ENCODE measurements around the gene TMEM269. TPM values are rescaled to one million over a fixed set of nuclear protein-coding genes. Genes with fewer than 3 reads are reported as not detected.

TMEM269 gene
- total RNA-seq, 1 experiment from 2014 or later, result not detected

DNA sequence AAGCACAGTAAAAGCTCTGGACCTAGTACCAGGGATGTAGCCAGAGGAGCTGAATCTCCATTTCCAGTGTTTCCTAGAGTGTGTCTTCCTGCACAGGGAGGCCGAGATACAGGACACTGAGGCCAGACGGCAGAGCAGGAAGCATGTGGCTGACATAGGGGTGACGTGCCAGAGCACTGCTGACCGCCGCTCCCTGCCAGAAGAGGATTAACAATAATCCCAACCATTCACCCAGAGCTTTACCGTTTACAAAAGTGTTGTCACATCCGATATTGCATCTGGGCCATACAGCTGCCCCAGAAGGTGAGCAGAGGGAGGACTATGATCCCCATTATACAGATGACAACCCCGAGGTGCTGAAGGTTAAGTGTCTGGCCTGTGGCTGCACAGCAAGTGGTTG, 38.9 kb upstream of the TMEM269 start:
- no peak overlapping the region for H3K4me3 Mint-ChIP-seq (ENCODE audit: unreplicated experiment)
- CTCF ChIA-PET, result interaction anchor here (0.5 to 1.0 kb wide), 5 partner anchors 17 to 166 kb away, joined by 3 to 4 read pairs (median 3); no protein-coding TSS in a partner anchor
- POLR2A ChIA-PET, result interaction anchor here (0.8 to 1.2 kb wide), 3 partner anchors 9 to 63 kb away, joined by 3 to 4 read pairs (median 3); partner anchors contain the start of genes C1orf50 and P3H1
- no peaks in the 10 kb centered on the region for H3K9me3 Mint-ChIP-seq (ENCODE audit: unreplicated experiment)
- TF ChIP-seq, protein P1, sequence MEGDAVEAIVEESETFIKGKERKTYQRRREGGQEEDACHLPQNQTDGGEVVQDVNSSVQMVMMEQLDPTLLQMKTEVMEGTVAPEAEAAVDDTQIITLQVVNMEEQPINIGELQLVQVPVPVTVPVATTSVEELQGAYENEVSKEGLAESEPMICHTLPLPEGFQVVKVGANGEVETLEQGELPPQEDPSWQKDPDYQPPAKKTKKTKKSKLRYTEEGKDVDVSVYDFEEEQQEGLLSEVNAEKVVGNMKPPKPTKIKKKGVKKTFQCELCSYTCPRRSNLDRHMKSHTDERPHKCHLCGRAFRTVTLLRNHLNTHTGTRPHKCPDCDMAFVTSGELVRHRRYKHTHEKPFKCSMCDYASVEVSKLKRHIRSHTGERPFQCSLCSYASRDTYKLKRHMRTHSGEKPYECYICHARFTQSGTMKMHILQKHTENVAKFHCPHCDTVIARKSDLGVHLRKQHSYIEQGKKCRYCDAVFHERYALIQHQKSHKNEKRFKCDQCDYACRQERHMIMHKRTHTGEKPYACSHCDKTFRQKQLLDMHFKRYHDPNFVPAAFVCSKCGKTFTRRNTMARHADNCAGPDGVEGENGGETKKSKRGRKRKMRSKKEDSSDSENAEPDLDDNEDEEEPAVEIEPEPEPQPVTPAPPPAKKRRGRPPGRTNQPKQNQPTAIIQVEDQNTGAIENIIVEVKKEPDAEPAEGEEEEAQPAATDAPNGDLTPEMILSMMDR (IDR thresholded peaks at IDR 0.05; ENCODE audit: unreplicated experiment), result no peak
- no peaks in the 10 kb centered on the region for H3K27me3 Mint-ChIP-seq (ENCODE audit: insufficient read depth, unreplicated experiment)
- no peak for DNase-seq (ENCODE audit: unreplicated experiment)
- no TSS peak for BruUV-seq (replicated peaks)
- H3K36me3 Mint-ChIP-seq (ENCODE audit: insufficient read depth, unreplicated experiment), result peaks cover 28% of the 10 kb centered on the region
- H3K27ac Mint-ChIP-seq (ENCODE audit: low read depth, unreplicated experiment), result no peak overlapping the region
- H3K4me1 Mint-ChIP-seq (ENCODE audit: insufficient read depth, unreplicated experiment), result peaks cover 18% of the 10 kb centered on the region
- intact Hi-C loops (cut with micrococcal nuclease), result no loop called here

DNA sequence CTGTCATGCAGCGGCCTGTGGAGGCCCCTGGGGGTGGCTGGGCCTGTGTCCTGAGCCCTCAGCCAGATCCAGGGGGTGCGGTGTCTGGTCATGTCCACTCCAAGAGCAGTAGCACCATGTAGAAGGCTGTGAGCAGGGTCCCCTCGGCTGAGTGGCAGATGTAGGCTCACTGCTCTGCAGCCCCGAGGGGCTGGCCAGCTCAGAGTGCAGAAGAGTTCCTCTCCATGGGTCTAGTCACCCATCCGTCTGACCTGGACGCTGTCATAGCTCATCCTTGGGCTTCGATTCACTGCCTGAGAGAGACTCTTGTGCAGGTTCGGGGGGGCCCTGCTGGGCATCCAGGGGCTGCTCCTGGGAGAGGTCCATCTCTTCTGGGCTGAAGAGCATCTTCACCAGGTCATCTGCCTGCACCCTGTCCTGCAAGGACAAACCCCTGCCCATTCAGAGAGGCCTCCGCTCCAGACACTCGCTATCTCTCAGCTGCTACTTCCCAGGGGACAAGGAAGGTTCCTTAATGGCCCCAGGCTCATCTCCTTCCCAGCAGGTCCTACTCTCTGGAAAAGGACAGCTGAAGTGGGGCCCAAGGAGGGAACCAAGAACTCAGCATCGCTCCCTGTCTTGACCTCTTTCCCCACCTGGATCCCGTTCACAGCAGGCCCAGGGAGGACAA, 38.2 kb upstream of the TMEM269 start:
- ChIA-PET POLR2A (interaction anchor here (1.1 kb wide), 1 partner anchor 9 kb away, joined by 3 read pairs; no protein-coding TSS in a partner anchor), CTCF (interaction anchor here (0.5 to 2.4 kb wide), 11 partner anchors 11 to 204 kb away, joined by 3 to 13 read pairs (median 4); no protein-coding TSS in a partner anchor)
- TSS peak; percentile 64 for BruUV-seq (replicated peaks)
- Mint-ChIP-seq H3K9me3 (ENCODE audit: unreplicated experiment) (no peaks in the 10 kb centered on the region), H3K4me3 (ENCODE audit: unreplicated experiment) (no peak overlapping the region), H3K4me1 (ENCODE audit: insufficient read depth, unreplicated experiment) (peaks cover 18% of the 10 kb centered on the region), H3K36me3 (ENCODE audit: insufficient read depth, unreplicated experiment) (peaks cover 32% of the 10 kb centered on the region), H3K27me3 (ENCODE audit: insufficient read depth, unreplicated experiment) (no peaks in the 10 kb centered on the region), H3K27ac (ENCODE audit: low read depth, unreplicated experiment) (no peak overlapping the region)
- TF ChIP-seq, protein P1 (IDR thresholded peaks at IDR 0.05; ENCODE audit: unreplicated experiment), result no peak
- DNase-seq (ENCODE audit: unreplicated experiment), result no peak
- intact Hi-C loops (cut with micrococcal nuclease), result no loop called here

DNA sequence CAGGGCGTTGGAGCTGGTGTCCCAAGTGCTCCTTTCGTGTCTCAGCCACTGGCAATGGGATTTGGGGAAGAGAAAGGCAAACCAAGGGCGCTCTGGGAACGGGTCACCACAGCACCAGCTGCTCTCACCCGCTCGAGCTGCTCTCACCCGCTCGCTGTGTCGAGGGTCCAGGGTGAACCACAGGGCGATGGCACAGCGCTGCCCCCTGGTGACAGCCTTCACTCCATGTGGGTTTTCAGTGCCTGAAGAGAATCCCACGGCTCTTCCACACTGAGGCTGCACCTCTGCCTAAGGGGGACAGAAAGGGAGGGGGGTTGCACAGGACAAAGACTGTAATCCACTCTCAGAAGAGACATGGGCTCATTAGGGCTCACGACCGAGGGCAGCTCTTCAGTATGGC, 37.7 kb upstream of the TMEM269 start:
- no TSS peak for BruUV-seq (replicated peaks)
- Mint-ChIP-seq H3K27me3 (ENCODE audit: insufficient read depth, unreplicated experiment) (no peaks in the 10 kb centered on the region), H3K9me3 (ENCODE audit: unreplicated experiment) (no peaks in the 10 kb centered on the region), H3K27ac (ENCODE audit: low read depth, unreplicated experiment) (no peak overlapping the region), H3K36me3 (ENCODE audit: insufficient read depth, unreplicated experiment) (peaks cover 37% of the 10 kb centered on the region), H3K4me1 (ENCODE audit: insufficient read depth, unreplicated experiment) (peaks cover 18% of the 10 kb centered on the region), H3K4me3 (ENCODE audit: unreplicated experiment) (no peak overlapping the region)
- CTCF ChIA-PET, result interaction anchor here (0.6 to 2.4 kb wide), 8 partner anchors 10 to 205 kb away, joined by 3 to 13 read pairs (median 4); partner anchors contain the start of genes C1orf50 and P3H1
- POLR2A ChIA-PET, result no interaction called here
- intact Hi-C loops (cut with micrococcal nuclease), result no loop called here
- DNase-seq (ENCODE audit: unreplicated experiment), result peak; percentile 35
- TF ChIP-seq, protein P1 (IDR thresholded peaks at IDR 0.05; ENCODE audit: unreplicated experiment), result peak; percentile 58

DNA sequence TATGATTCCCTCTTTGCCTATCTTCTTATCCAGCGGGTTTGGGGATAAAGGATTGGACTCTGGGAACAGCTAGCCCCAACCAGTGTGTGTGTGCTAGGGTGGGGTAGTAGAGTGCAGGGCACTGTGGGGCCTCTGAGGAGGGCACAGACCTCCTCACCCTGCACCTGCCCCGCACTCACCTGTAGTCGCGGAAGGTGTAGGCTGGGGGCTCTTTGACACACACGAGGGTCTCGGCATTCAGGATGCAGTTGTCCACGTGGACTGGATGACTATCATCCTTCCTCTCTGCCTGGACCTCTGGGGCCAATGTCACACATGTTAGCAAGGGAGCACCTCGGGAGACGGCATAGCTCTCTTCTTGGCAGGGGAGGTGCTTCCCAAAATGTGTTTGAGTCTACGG, 36.8 kb upstream of the TMEM269 start:
- DNase-seq (ENCODE audit: unreplicated experiment), result no peak
- no TSS peak for BruUV-seq (replicated peaks)
- ChIA-PET CTCF (interaction anchor here (0.5 to 2.4 kb wide), 4 partner anchors 9 to 207 kb away, joined by 3 to 13 read pairs (median 4); partner anchors contain the start of genes C1orf50 and P3H1), POLR2A (no interaction called here)
- TF ChIP-seq, protein P1 (IDR thresholded peaks at IDR 0.05; ENCODE audit: unreplicated experiment), result no peak
- Mint-ChIP-seq H3K4me3 (ENCODE audit: unreplicated experiment) (no peak overlapping the region), H3K27me3 (ENCODE audit: insufficient read depth, unreplicated experiment) (no peaks in the 10 kb centered on the region), H3K36me3 (ENCODE audit: insufficient read depth, unreplicated experiment) (peaks cover 37% of the 10 kb centered on the region), H3K9me3 (ENCODE audit: unreplicated experiment) (no peaks in the 10 kb centered on the region), H3K27ac (ENCODE audit: low read depth, unreplicated experiment) (no peak overlapping the region), H3K4me1 (ENCODE audit: insufficient read depth, unreplicated experiment) (peaks cover 17% of the 10 kb centered on the region)
- intact Hi-C loops (cut with micrococcal nuclease), result no loop called here
